ENCODE results near the gene HS2ST1. TPM values are rescaled to one million over a fixed set of nuclear protein-coding genes. Genes with fewer than 3 reads are reported as not detected.

Gene HS2ST1
- total RNA-seq, 2 donors from 2014 or later = 6.3 to 12.2 TPM

- no peaks in the 10 kb centered on the region for H3K4me1 ChIP-seq
- TF ChIP-seq POLR2A (IDR thresholded peaks at IDR 0.05) (no peak), CTCF (IDR thresholded peaks at IDR 0.05) (no peak)
- H3K27me3 ChIP-seq = no peaks in the 10 kb centered on the region
- no peaks in the 10 kb centered on the region for H3K36me3 ChIP-seq (replicated peaks in 1 of 2; ENCODE audit: insufficient read depth in 1 of 2, low read depth in 2 of 2)
- no peaks in the 10 kb centered on the region for H3K9me3 ChIP-seq
- DNase-seq (no peak), ATAC-seq (no peak)
- H3K4me3 ChIP-seq = no peak overlapping the region
- H3K27ac ChIP-seq = no peak overlapping the region
- intact Hi-C loops (cut with DNase I) = no loop called here
Measured at GRCh38 chr1:87044424-87044823, 130.0 kb downstream of the HS2ST1 start.

GRCh38 chr1:87044840-87045239 is 130.4 kb downstream of the HS2ST1 start:
- no peak overlapping the region for H3K4me3 ChIP-seq
- no peak overlapping the region for H3K27ac ChIP-seq
- ATAC-seq (no peak), DNase-seq (no peak)
- WGBS, 2 donors = 83 to 94% methylated on average over 5 of the region's 5 CpGs
- no peaks in the 10 kb centered on the region for H3K4me1 ChIP-seq
- no peaks in the 10 kb centered on the region for H3K27me3 ChIP-seq
- H3K36me3 ChIP-seq (replicated peaks in 1 of 2; ENCODE audit: insufficient read depth in 1 of 2, low read depth in 2 of 2) = no peaks in the 10 kb centered on the region
- TF ChIP-seq POLR2A (IDR thresholded peaks at IDR 0.05) = no peak
- TF ChIP-seq CTCF (IDR thresholded peaks at IDR 0.05) = no peak
- intact Hi-C loops (cut with DNase I) = no loop called here
- H3K9me3 ChIP-seq = no peaks in the 10 kb centered on the region

- 53 to 64% methylated on average over 5 of the region's 5 CpGs for WGBS, 2 donors
- DNase-seq = no peak
- Histone ChIP-seq H3K27me3 (no peaks in the 10 kb centered on the region), H3K36me3 (replicated peaks in 1 of 2; ENCODE audit: insufficient read depth in 1 of 2, low read depth in 2 of 2) (no peaks in the 10 kb centered on the region), H3K4me1 (no peaks in the 10 kb centered on the region), H3K4me3 (no peak overlapping the region), H3K9me3 (no peaks in the 10 kb centered on the region), H3K27ac (no peak overlapping the region)
- intact Hi-C loops (cut with DNase I) = no loop called here
- no peak for ATAC-seq
- TF ChIP-seq POLR2A (IDR thresholded peaks at IDR 0.05) (no peak), CTCF (IDR thresholded peaks at IDR 0.05) (no peak)
Measured at GRCh38 chr1:87045761-87046304, 131.4 kb downstream of the HS2ST1 start.

GRCh38 chr1:87046951-87047350 is 132.5 kb downstream of the HS2ST1 start:
- Histone ChIP-seq H3K9me3 (no peaks in the 10 kb centered on the region), H3K36me3 (replicated peaks in 1 of 2; ENCODE audit: insufficient read depth in 1 of 2, low read depth in 2 of 2) (no peaks in the 10 kb centered on the region), H3K4me3 (no peak overlapping the region), H3K27me3 (no peaks in the 10 kb centered on the region), H3K4me1 (no peaks in the 10 kb centered on the region), H3K27ac (no peak overlapping the region)
- DNase-seq = no peak
- intact Hi-C loops (cut with DNase I) = no loop called here
- 59 to 69% methylated on average over 4 of the region's 4 CpGs for WGBS, 2 donors
- ATAC-seq = no peak
- TF ChIP-seq CTCF (IDR thresholded peaks at IDR 0.05) = no peak
- no peak for TF ChIP-seq POLR2A (IDR thresholded peaks at IDR 0.05)

- Histone ChIP-seq H3K36me3 (replicated peaks in 1 of 2; ENCODE audit: insufficient read depth in 1 of 2, low read depth in 2 of 2) (no peaks in the 10 kb centered on the region), H3K27me3 (no peaks in the 10 kb centered on the region), H3K4me3 (no peak overlapping the region), H3K27ac (no peak overlapping the region), H3K4me1 (no peaks in the 10 kb centered on the region), H3K9me3 (no peaks in the 10 kb centered on the region)
- DNase-seq (no peak), ATAC-seq (no peak)
- 93 to 94% methylated on average over 3 of the region's 3 CpGs for WGBS, 2 donors
- no peak for TF ChIP-seq CTCF (IDR thresholded peaks at IDR 0.05)
- TF ChIP-seq POLR2A (IDR thresholded peaks at IDR 0.05) = no peak
- intact Hi-C loops (cut with DNase I) = no loop called here
Measured at GRCh38 chr1:87048237-87048636, 133.8 kb downstream of the HS2ST1 start.

Data from body of pancreas (tissue), 4 donors.